NCI-H2029 (cell line): Measurements from ENCODE around the gene RND1.

Source experiments
- DNase-seq: peaks from one replicate; lab custom pipeline; 2025; lab: John Stamatoyannopoulos, UW

RND1 gene

DNA sequence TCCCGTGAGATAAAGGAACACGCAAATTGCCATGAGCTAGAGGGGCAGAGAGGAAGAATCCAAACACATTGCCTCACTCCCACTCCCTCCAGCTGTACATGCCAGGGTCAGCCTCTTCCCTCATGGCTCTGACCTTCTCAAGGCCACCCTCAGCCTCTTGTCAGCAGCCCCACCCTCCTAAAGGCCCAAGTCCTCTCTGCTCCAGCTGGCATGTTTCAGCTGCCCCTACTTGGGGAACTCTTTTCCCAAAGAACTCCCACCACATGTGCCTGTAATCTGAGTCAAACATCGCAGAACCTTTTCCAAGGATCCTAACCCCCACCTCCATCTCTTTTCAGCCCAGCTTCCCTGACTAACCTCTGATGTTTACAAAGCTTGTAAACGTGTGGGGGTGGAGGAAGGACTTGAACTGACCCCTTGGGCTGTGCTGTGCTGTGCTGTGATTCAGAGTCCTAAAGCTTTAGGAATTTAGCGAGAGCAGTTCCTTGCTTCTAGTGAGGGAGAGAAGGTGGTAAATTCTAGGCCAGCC, 54.7 kb downstream of the RND1 start:
- DNase-seq = no peak

DNA sequence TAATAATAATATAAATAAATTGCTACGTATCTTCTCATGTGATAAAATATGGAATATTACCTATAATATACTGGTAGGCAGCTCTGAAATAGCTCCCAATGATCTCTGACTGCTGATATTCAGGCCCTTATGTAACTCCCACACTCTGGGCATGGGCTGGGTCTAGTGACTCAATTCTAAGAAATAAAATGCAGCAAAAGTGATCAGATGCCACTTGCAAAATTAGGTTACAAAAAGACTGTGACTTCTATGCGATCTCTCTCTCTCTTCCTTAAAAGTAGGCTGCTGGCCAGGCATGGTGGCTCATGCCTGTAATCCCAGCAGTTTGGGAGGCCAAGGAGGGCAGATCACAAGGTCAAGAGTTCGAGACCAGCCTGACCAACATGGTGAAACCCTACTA, 57.7 kb downstream of the RND1 start:
- no peak for DNase-seq
